IMR-90 (cell line): ENCODE measurements around the gene HERC4. TPM values are rescaled to one million over a fixed set of nuclear protein-coding genes. Genes with fewer than 3 reads are reported as not detected.

Source experiments
- ATAC-seq: fragments of 200-7000 bp; cut with Tn5 transposase; 2 replicates; pipeline ENCODE4 v1.9.1; 2020; ENCODE audit warnings: low read depth, mild to moderate bottlenecking, moderate library complexity
- BruUV-seq: library from RNA; stranded (reverse); fragments of 400-500 nt; replicated peaks from 2 replicates; lab custom pipeline; 2021; lab: Mats Ljungman, UMichigan
- CTCF ChIA-PET: fragments of 300-600 bp; formaldehyde crosslinking; extraction: SDS; loops from one replicate; lab custom pipeline; 2021; ENCODE audit warnings: antibody characterized with exemption; lab: Yijun Ruan, JAX
- POLR2A ChIA-PET: fragments of 300-600 bp; sonication (Branson Sonifier 250); formaldehyde crosslinking; loops from one replicate; lab custom pipeline; 2022; ENCODE audit warnings: antibody characterized with exemption; ENCODE audit not compliant: unreplicated experiment; lab: Charles Lee
- DNase-seq: peaks from one replicate; pipeline ENCODE4 v3.0.0; 2013
- H2AFZ ChIP-seq: replicated peaks from 2 replicates; pipeline ENCODE3; 2013; ENCODE audit warnings: low read length, mild to moderate bottlenecking; ENCODE audit not compliant: poor library complexity
- H2AK5ac ChIP-seq: 2 replicates; pipeline ENCODE4 v1.6.1; 2013; ENCODE audit warnings: low read depth, low read length, inconsistent platforms
- H2AK9ac ChIP-seq: replicated peaks from 2 replicates; pipeline ENCODE3; 2013; ENCODE audit warnings: mild to moderate bottlenecking, low read depth, low read length, moderate library complexity; ENCODE audit not compliant: poor library complexity
- H2BK120ac ChIP-seq: 2 replicates; pipeline ENCODE4 v1.6.1; 2013; ENCODE audit warnings: low read depth, low read length, inconsistent platforms
- H2BK15ac ChIP-seq: 3 replicates; pipeline ENCODE4 v1.6.1; 2013; ENCODE audit warnings: low read depth, low read length, inconsistent platforms
- H2BK20ac ChIP-seq: 2 replicates; pipeline ENCODE4 v1.6.1; 2013; ENCODE audit warnings: low read depth, mild to moderate bottlenecking, inconsistent platforms, low read length, moderate library complexity
- H2BK5ac ChIP-seq: 2 replicates; pipeline ENCODE4 v1.6.1; 2013; ENCODE audit warnings: mild to moderate bottlenecking, low read depth, low read length, inconsistent platforms; ENCODE audit not compliant: poor library complexity, severe bottlenecking
- H3K14ac ChIP-seq: replicated peaks from 2 replicates; pipeline ENCODE4 v1.6.1; 2013; ENCODE audit warnings: low read depth, low read length, inconsistent platforms
- H3K18ac ChIP-seq: 2 replicates; pipeline ENCODE4 v1.6.1; 2013; ENCODE audit warnings: low read depth, low read length, control low read depth
- H3K23ac ChIP-seq: 2 replicates; pipeline ENCODE4 v1.6.1; 2013; ENCODE audit warnings: low read depth, low read length, inconsistent platforms
- H3K27ac ChIP-seq: 2 replicates; pipeline ENCODE4 v1.5.1; 2013; ENCODE audit warnings: mild to moderate bottlenecking, control low read depth, low read length; ENCODE audit not compliant: insufficient read depth
- H3K27me3 ChIP-seq: 2 replicates; pipeline ENCODE4 v1.6.1; 2013; ENCODE audit warnings: low read length; ENCODE audit not compliant: control insufficient read depth, insufficient read depth
- H3K36me3 ChIP-seq: 2 replicates; pipeline ENCODE4 v1.6.1; 2013; ENCODE audit warnings: low read length, mixed read lengths; ENCODE audit not compliant: control insufficient read depth, insufficient read depth
- H3K4ac ChIP-seq: 2 replicates; pipeline ENCODE4 v1.6.1; 2013; ENCODE audit warnings: low read depth, low read length, inconsistent platforms
- H3K4me1 ChIP-seq: 2 replicates; pipeline ENCODE4 v1.6.1; 2013; ENCODE audit warnings: low read length, mixed read lengths; ENCODE audit not compliant: control insufficient read depth, insufficient read depth
- H3K4me2 ChIP-seq: 2 replicates; pipeline ENCODE4 v1.6.1; 2013; ENCODE audit warnings: low read depth, mild to moderate bottlenecking, control low read depth, low read length, moderate library complexity
- H3K4me3 ChIP-seq: 2 replicates; pipeline ENCODE4 v1.5.1; 2013; ENCODE audit warnings: low read depth, mild to moderate bottlenecking, control low read depth, low read length, moderate library complexity; ENCODE audit not compliant: insufficient read depth
- H3K56ac ChIP-seq: 2 replicates; pipeline ENCODE4 v1.6.1; 2013; ENCODE audit warnings: low read length, inconsistent platforms; ENCODE audit not compliant: insufficient read depth; ENCODE audit errors: extremely low read depth
- H3K79me1 ChIP-seq, 2 experiments: 2 replicates each; pipeline ENCODE4 v1.6.1; 2013; ENCODE audit warnings: low read length in 2 of 2, inconsistent platforms in 1 of 2, low read depth in 1 of 2
- H3K9ac ChIP-seq: 2 replicates; pipeline ENCODE4 v1.6.1; 2013; ENCODE audit warnings: low read depth, low read length, control low read depth
- H3K9me1 ChIP-seq: 2 replicates; pipeline ENCODE4 v1.6.1; 2013; ENCODE audit warnings: low read length, inconsistent platforms; ENCODE audit not compliant: insufficient read depth
- H3K9me3 ChIP-seq: 2 replicates; pipeline ENCODE4 v1.6.1; 2013; ENCODE audit warnings: low read length; ENCODE audit not compliant: control insufficient read depth, insufficient read depth
- H4K20me1 ChIP-seq: 2 replicates; pipeline ENCODE4 v1.6.1; 2013; ENCODE audit warnings: low read length, inconsistent platforms; ENCODE audit not compliant: insufficient read depth
- H4K5ac ChIP-seq: 2 replicates; pipeline ENCODE4 v1.6.1; 2013; ENCODE audit warnings: mild to moderate bottlenecking, low read depth, low read length, control low read depth
- H4K8ac ChIP-seq, 2 experiments: 2 replicates each; pipeline ENCODE4 v1.6.1; 2013; ENCODE audit warnings: low read depth in 2 of 2, low read length in 2 of 2, control low read depth in 1 of 2, inconsistent platforms in 1 of 2
- H4K91ac ChIP-seq: 2 replicates; pipeline ENCODE4 v1.6.1; 2013; ENCODE audit warnings: low read depth, low read length, inconsistent platforms; ENCODE audit not compliant: insufficient read depth
- CHD1 ChIP-seq: IDR thresholded peaks from 2 replicates; pipeline ENCODE4 v1.6.1; 2012; ENCODE audit warnings: low read depth, low read length, improper control_type of control experiment
- MAFK ChIP-seq: IDR thresholded peaks from 2 replicates; pipeline ENCODE4 v1.6.1; 2012; ENCODE audit warnings: low read depth, low read length, improper control_type of control experiment
- RAD21 ChIP-seq: IDR thresholded peaks from 2 replicates; pipeline ENCODE4 v1.6.1; 2012; ENCODE audit warnings: low read length, improper control_type of control experiment
- SMC3 ChIP-seq: fragments of 150-350 bp; IDR thresholded peaks from 2 replicates; pipeline ENCODE4 v1.6.1; 2016; ENCODE audit warnings: low read depth, mild to moderate bottlenecking, antibody characterized with exemption, low read length, moderate library complexity
- WGBS, 2 experiments: methylation state at CpG; one replicate each; pipeline versions ENCODE4 v1.1.5 to v1.1.7; 2013; ENCODE audit warnings: missing lambda C conversion rate in 2 of 2; ENCODE audit not compliant: insufficient read length in 1 of 2; ENCODE audit errors: extremely low coverage in 2 of 2; 5-methylcytosine and 5-hydroxymethylcytosine counted together
- dilution Hi-C: fragments of 300-500 bp; cut with HindIII; formaldehyde crosslinking; loops from one replicate; pipeline ENCODE4 v1.14.3; 2018; ENCODE audit warnings: low sequenced_read_pairs; ENCODE audit not compliant: unreplicated experiment
- in situ Hi-C: fragments of 300-500 bp; cut with MboI; formaldehyde crosslinking; loops from 3 replicates; pipeline ENCODE4 v1.14.3; 2019; ENCODE audit warnings: low sequenced_read_pairs, inconsistent platforms, mixed read lengths
- intact Hi-C: fragments of 100-400 bp; cut with micrococcal nuclease; formaldehyde crosslinking; loops from 2 replicates; pipeline ENCODE4 v1.10.0; 2022
- polyA plus RNA-seq, 3 experiments: library from polyadenylated mRNA; depleted of rRNA; stranded (reverse); fragments of >200 nt; gene quantifications; 2 replicates each; pipeline ENCODE4 v1.2.3, GENCODE V29; 2012; ENCODE audit warnings: low replicate concordance in 1 of 3
- total RNA-seq: library from RNA; depleted of rRNA; stranded (reverse); fragments of >200 nt; gene quantifications from 2 replicates; pipeline ENCODE4 v1.2.3, GENCODE V29; 2012

HERC4 gene
- total and polyA plus RNA-seq, 2 of the 4 experiments (the other 2 are of a cell fraction): 66.6 to 92.8 TPM

DNA sequence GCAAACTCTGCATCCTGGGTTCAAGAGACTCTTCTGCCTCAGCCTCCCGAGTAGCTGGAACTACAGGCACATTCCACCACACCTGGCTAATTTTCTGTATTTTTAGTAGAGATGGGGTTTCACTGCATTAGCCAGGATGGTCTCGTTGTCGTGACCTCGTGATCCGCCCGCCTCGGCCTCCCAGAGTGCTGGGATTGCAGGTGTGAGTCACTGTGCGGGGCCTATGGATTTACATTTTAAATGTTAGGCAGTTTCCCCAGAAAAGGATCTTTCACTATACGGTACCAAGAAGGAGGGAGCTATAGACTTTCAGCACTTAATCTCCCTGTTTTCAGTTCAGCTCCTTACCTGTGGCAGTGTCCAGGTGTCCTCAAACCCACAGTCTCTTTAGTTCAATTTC, 139.9 kb downstream of the HERC4 start:
- POLR2A ChIA-PET: no interaction called here
- Histone ChIP-seq H4K91ac (no peak overlapping the region), H2BK20ac (no peak overlapping the region), H2BK15ac (no peak overlapping the region), H4K20me1 (no peaks in the 10 kb centered on the region), H3K4me1 (no peaks in the 10 kb centered on the region), H2BK5ac (no peak overlapping the region), H3K9me1 (no peaks in the 10 kb centered on the region), H4K5ac (no peak overlapping the region), H3K18ac (no peak overlapping the region), H2BK120ac (no peak overlapping the region), H2AK9ac (no peak overlapping the region), H3K14ac (no peak overlapping the region), H2AFZ (no peak overlapping the region), H3K27me3 (no peaks in the 10 kb centered on the region), H3K27ac (no peak overlapping the region), H3K4ac (no peak overlapping the region), H3K9ac (no peak overlapping the region), H3K9me3 (no peaks in the 10 kb centered on the region), H3K36me3 (peaks cover 30% of the 10 kb centered on the region), H4K8ac (no peak overlapping the region; a peak in 1 of 4 replicates), H3K56ac (no peak overlapping the region), H2AK5ac (no peak overlapping the region), H3K23ac (no peak overlapping the region), H3K4me3 (no peak overlapping the region), H3K79me1 (peaks cover 7 to 10% of the 10 kb centered on the region in 2 experiments; a peak in 1 of 4 replicates), H3K4me2 (no peak overlapping the region)
- intact Hi-C loops: no loop called here
- no peak for TF ChIP-seq MAFK
- TF ChIP-seq SMC3: no peak
- TF ChIP-seq RAD21: no peak
- TF ChIP-seq CHD1: no peak
- DNase-seq (no peak), ATAC-seq (no peak)
- 80% methylated on average over 1 of the region's 9 CpGs; no CpG with 5 or more reads in 1 of the 2 experiments for WGBS, 2 experiments
- dilution Hi-C loops: no loop called here
- CTCF ChIA-PET: no interaction called here
- in situ Hi-C loops: no loop called here
- no TSS peak for BruUV-seq
